Measurements from ENCODE around the gene NACC2. TPM values are rescaled to one million over a fixed set of nuclear protein-coding genes. Genes with fewer than 3 reads are reported as not detected.

Gene NACC2
- total and polyA plus RNA-seq, 2 of the 8 experiments (the other 6 are each of a cell fraction or from before 2014, with no cell fraction given) = 8.3 to 14.0 TPM

DNA sequence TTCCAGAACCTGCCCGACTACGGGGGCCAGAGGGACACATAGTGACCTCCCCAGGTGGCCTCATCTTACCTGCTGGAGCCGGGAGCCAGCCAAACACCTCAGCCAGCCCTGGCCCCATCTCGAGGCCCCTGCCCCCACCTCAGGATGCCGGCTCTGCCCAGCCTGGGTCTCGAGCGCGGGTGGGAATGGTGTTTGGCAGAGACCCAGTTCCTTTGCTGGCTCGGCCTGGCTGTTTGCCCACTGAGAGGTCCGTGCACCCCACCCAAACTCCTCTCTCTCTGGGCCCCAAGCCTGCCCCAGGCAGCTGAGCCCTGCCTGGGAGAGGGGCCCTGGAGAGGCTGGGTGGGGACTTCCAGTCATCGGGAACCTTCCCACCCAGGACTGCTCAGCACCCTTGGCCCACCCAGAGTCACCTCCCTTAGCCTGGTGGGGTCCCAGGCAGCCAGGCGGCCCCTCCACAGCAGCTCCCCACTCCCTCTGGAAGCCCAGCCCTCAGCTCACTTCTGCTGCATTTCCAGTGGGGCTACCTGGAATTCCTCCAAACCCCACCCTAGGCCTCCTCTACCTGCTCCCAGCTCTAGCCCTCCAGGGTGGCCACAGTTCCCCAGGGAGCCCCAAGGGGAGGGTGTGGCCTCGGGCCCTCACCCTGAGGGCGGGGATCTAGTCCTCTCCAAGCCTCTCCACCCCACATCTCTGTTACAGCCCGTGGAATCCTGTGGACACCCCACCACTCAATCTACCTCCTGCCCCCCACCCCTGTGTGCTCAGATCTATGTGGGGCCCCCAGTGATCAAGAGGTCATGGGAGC is 91.5 kb downstream of the NACC2 start (continued):
- TF ChIP-seq CHD7 (IDR thresholded peaks at IDR 0.05; ENCODE audit: insufficient replicate concordance, low read length) (no peak), GABPA (IDR thresholded peaks at IDR 0.05; ENCODE audit: borderline replicate concordance, insufficient read depth, low read length) (0 out of 2 replicates have a peak, but pooled peaks have one; percentile 15)
